ENCODE data around the gene NAT8. TPM values are rescaled to one million over a fixed set of nuclear protein-coding genes. Genes with fewer than 3 reads are reported as not detected.
"Not testable (repeated sequence)": the region's sequence is repeated elsewhere in the genome, so short reads cannot be mapped to it uniquely, and the experiment has no call there.

Gene NAT8
- total RNA-seq, 1 donor from 2014 or later, result not detected

DNA sequence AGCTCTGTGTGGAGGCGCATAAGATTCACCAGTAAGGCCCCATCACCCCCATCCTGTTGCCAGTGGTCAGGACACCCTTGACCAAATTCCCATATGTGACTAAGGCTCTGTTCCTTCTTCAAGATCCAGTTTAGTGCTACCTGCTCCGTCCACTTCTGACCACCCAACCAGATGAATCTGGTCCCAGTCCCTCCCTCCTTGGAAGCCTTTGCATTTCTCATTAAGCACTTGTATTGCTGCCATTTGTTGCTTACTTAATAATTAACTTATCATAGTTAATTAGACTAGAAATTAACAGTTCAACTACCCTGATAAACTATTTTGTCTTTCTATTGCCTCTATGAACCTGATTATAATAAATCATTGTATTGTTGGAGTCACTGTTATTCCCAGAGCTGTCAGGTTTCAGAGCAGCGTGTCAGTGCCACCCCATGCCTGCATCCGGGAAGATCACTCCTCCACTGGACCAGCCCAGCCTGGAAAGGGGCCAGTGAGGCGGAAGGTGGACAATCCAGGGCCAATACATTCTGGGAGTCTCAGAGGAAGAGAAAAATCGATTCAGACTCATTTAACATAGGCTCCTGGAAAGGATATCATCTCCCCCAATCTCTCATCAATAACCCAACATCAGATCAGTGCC, 9.5 kb upstream of the NAT8 start:
- H3K27ac Mint-ChIP-seq (ENCODE audit: unreplicated experiment), result no peak overlapping the region
- no peaks in the 10 kb centered on the region for H3K4me1 Mint-ChIP-seq
- H3K4me3 Mint-ChIP-seq, result no peak overlapping the region
- peaks cover 2% of the 10 kb centered on the region for H3K9me3 Mint-ChIP-seq
- DNase-seq (ENCODE audit: low read depth, low spot score), result no peak
- TF ChIP-seq, protein P1, sequence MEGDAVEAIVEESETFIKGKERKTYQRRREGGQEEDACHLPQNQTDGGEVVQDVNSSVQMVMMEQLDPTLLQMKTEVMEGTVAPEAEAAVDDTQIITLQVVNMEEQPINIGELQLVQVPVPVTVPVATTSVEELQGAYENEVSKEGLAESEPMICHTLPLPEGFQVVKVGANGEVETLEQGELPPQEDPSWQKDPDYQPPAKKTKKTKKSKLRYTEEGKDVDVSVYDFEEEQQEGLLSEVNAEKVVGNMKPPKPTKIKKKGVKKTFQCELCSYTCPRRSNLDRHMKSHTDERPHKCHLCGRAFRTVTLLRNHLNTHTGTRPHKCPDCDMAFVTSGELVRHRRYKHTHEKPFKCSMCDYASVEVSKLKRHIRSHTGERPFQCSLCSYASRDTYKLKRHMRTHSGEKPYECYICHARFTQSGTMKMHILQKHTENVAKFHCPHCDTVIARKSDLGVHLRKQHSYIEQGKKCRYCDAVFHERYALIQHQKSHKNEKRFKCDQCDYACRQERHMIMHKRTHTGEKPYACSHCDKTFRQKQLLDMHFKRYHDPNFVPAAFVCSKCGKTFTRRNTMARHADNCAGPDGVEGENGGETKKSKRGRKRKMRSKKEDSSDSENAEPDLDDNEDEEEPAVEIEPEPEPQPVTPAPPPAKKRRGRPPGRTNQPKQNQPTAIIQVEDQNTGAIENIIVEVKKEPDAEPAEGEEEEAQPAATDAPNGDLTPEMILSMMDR (conservative IDR thresholded peaks at IDR 0.05), result no peak
- peaks cover 6% of the 10 kb centered on the region for H3K36me3 Mint-ChIP-seq (ENCODE audit: low read depth)
- H3K27me3 Mint-ChIP-seq (ENCODE audit: low read depth), result peaks cover 12% of the 10 kb centered on the region

- H3K27me3 Mint-ChIP-seq (ENCODE audit: low read depth), result peaks cover 15% of the 10 kb centered on the region
- not testable (repeated sequence) for H3K4me3 Mint-ChIP-seq; H3K27ac Mint-ChIP-seq (ENCODE audit: unreplicated experiment); H3K36me3 Mint-ChIP-seq (ENCODE audit: low read depth); H3K9me3 Mint-ChIP-seq; H3K4me1 Mint-ChIP-seq; DNase-seq (ENCODE audit: low read depth, low spot score)
Observed at GRCh38 chr2:73647690-73648089, 5.5 kb upstream of the NAT8 start.

DNA sequence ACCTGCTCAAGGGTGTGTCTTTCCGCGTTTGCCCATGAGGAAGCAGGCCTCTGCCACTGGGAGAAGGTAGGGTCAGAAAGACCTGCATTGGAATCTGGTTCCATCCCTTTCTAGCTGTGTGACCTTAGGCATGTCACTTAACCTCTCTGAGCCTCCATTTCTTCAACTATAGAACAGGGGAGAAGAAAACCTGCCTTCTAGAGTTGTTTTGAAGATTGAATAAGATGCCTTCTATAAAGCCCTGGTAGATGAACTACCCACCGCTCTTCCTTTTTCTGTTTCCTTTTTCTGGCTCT, 507 bp downstream of the NAT8 start:
- Mint-ChIP-seq H3K36me3 (ENCODE audit: low read depth) (peaks cover 12% of the 10 kb centered on the region), H3K4me1 (peaks cover 21% of the 10 kb centered on the region), H3K27me3 (ENCODE audit: low read depth) (peaks cover 7% of the 10 kb centered on the region), H3K4me3 (no peak overlapping the region), H3K27ac (ENCODE audit: unreplicated experiment) (peak overlapping the region; percentile 90), H3K9me3 (peaks cover 9% of the 10 kb centered on the region)
- TF ChIP-seq, protein P1 (conservative IDR thresholded peaks at IDR 0.05), result no peak
- no peak for DNase-seq (ENCODE audit: low read depth, low spot score)

GRCh38 chr2:73640946-73641766, 1.1 kb downstream of the NAT8 start:
- Mint-ChIP-seq H3K27ac (ENCODE audit: unreplicated experiment) (no peak overlapping the region), H3K36me3 (ENCODE audit: low read depth) (peaks cover 12% of the 10 kb centered on the region), H3K4me1 (peaks cover 21% of the 10 kb centered on the region), H3K4me3 (no peak overlapping the region), H3K27me3 (ENCODE audit: low read depth) (peaks cover 7% of the 10 kb centered on the region), H3K9me3 (peaks cover 9% of the 10 kb centered on the region)
- DNase-seq (ENCODE audit: low read depth, low spot score), result no peak
- TF ChIP-seq, protein P1 (conservative IDR thresholded peaks at IDR 0.05), result no peak

GRCh38 chr2:73640511-73640911, 1.7 kb downstream of the NAT8 start:
- no peak overlapping the region for H3K4me3 Mint-ChIP-seq
- H3K27ac Mint-ChIP-seq (ENCODE audit: unreplicated experiment), result no peak overlapping the region
- H3K27me3 Mint-ChIP-seq (ENCODE audit: low read depth), result peaks cover 6% of the 10 kb centered on the region
- DNase-seq (ENCODE audit: low read depth, low spot score), result no peak
- H3K9me3 Mint-ChIP-seq, result peaks cover 9% of the 10 kb centered on the region
- H3K4me1 Mint-ChIP-seq, result peaks cover 21% of the 10 kb centered on the region
- TF ChIP-seq, protein P1 (conservative IDR thresholded peaks at IDR 0.05), result no peak
- peaks cover 12% of the 10 kb centered on the region for H3K36me3 Mint-ChIP-seq (ENCODE audit: low read depth)

DNA sequence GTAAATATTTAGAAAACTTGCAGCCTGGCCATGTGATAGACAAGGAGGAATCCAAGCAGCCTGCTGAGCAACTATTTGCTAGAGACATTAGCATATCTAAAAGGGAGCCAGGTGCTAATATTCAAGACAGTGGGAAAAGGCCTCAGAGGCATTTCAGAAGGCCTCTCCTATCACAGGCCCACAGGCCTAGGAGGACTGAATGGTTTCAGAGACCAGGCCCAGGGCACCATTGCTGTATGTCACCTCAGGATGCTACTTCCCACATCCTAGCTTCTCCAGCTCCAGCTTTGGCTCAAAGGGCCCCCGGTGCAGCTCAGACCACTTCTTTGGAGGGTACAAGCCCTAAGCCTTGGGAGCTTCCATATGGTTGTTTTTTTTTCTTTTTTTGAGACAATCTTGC, 3.8 kb downstream of the NAT8 start:
- Mint-ChIP-seq H3K27ac (ENCODE audit: unreplicated experiment) (no peak overlapping the region), H3K27me3 (ENCODE audit: low read depth) (no peaks in the 10 kb centered on the region), H3K4me1 (peaks cover 21% of the 10 kb centered on the region), H3K9me3 (peaks cover 9% of the 10 kb centered on the region), H3K36me3 (ENCODE audit: low read depth) (peaks cover 12% of the 10 kb centered on the region), H3K4me3 (no peak overlapping the region)
- DNase-seq (ENCODE audit: low read depth, low spot score), result no peak
- TF ChIP-seq, protein P1 (conservative IDR thresholded peaks at IDR 0.05), result no peak

DNA sequence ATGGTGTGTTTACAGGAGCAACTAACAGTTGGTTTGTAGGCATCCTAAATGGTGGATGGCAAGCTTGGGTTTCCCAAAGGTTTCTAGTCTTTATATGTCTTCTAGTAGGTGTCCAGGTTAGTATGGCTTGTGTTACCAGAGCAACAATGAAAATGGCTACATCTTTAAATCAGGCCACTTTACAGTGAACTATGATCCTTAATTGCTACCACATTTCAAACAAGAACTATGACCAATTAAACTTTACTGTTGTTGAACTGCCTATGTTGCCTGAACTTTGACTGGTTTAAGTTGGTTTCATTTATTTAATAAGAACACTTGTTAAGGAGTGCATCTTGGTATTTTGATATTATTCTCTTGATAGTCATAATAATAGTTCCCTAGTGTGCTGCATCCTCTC, 5.2 kb downstream of the NAT8 start:
- H3K4me3 Mint-ChIP-seq, result not testable (repeated sequence)

More for the DNA sequence above, 5.2 kb downstream of the NAT8 start:
- H3K9me3 Mint-ChIP-seq; DNase-seq (ENCODE audit: low read depth, low spot score); H3K27me3 Mint-ChIP-seq (ENCODE audit: low read depth); H3K27ac Mint-ChIP-seq (ENCODE audit: unreplicated experiment): not testable (repeated sequence)
- peaks cover 12% of the 10 kb centered on the region for H3K36me3 Mint-ChIP-seq (ENCODE audit: low read depth)
- peaks cover 12% of the 10 kb centered on the region for H3K4me1 Mint-ChIP-seq

All from neural crest cell (in vitro differentiated cells).